Stimulated activated CD4-positive, alpha-beta T cell treated with anti-CD3 and anti-CD28 coated beads, Interleukin-4, amount 100 ng/mL, for 24 hours (primary cell): Measurements from ENCODE around the gene IGFALS.

ENCODE experiments used
- DNase-seq: peaks from one replicate; pipeline ENCODE4 v3.0.0-alpha.2; 2020

The IGFALS gene

GRCh38 chr16:1763521-1764511 lies 29.7 kb downstream of the IGFALS start:
- DNase-seq = no peak

DNA sequence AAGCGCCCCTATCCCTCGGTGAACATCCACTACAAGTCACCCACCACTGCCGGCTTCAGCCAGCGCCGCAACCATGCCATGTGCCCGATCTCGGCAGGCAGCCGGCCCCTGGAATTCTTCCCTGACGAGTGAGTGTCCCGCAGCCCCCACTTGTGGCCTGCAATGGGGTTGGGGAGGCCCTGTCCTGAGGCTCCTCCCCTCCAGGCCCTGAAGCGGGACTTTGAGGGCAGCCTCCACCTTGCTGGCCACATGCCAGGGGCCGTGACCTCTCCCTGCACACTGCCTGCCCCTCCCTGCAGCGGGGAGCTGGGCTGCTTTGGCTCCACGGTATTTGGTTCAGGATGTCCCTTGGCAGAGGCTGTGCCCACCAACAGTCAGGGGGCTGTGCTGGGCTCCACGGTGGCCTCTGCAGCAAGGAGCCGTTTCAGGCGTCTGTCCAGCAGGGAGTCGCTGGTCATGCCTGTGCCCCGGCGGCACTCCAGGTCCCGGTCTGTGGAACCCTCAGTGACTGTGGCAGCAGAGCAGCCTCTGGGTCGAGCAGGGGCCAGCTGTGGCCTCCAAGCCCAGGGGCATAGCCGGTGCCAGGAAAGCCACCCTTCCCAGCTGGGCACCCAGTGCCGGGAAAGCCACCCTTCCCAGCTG lies 30.5 kb downstream of the IGFALS start:
- no peak for DNase-seq

DNA sequence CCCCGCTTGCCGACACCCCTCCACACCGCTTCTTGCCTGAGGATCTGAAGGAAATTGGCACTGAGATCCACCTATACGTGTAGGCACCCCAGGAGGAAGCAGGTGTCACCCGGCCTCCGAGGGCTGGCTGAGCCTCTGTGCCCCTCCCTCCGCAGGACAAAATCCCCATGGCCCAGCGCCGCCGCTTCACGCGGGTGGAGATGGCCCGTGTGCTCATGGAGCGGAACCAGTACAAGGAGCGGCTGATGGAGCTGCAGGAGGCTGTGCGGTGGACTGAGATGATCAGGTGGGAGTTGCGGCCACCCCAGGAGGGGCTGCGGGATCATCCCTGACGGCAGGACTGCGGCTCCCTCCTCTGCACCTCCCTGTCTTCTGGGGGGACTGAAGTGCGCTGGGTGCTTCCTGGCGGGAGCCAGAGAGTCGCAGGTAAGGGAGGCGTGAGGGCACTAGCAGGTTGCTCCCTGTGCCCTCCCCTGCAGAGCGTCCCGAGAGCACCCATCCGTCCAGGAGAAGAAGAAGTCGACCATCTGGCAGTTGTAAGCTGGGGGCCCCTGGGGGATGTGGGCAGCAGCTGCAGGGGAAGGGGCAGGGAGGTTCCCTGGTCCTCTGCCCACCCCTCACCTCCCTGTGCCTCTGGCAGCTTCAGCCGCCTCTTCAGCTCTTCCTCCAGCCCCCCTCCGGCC lies 31.2 kb downstream of the IGFALS start:
- no peak for DNase-seq

GRCh38 chr16:1761751-1762150 lies 31.8 kb downstream of the IGFALS start:
- no peak for DNase-seq

- DNase-seq = no peak
Observed at GRCh38 chr16:1760911-1761310, 32.6 kb downstream of the IGFALS start.

DNA sequence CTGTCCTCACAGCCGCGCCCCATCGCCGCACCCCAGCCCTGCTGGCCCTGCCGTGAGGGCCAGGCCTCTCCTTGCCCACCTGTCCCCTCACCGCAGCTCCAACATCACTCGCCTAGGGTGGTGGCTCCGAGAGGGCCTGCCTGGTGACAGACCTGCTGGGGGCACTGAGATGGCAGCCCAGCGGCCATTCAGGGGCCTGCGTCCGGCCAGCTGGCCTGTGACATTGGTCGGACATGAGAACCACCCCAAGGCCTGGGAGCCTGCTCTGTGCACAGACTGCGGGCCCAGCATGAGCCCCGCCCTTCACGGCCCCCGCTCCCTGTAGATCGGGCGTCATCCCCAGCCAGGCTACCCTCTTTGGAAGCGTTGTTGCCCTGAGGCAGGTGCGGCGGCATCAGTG lies 34.0 kb downstream of the IGFALS start:
- DNase-seq = no peak

DNA sequence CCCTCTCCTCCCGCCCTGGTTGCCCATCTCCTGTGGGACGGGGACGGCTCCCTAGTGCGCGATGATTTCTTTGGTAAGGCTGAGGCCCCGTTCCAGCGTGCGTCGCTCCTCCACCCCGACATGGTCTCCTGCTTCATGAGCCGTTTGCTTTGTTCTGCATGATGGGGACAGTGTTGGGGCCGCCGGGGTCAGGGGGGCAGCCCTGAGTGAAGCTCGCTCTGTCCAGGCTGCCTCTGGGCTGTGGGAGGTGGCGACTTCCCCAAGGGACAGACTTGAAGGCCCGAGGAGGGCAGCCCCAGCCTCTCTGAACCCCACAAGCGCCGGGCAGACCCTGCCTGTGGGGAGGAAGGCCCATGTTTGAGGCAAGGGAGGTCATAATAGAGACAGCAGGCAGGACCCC lies 34.6 kb downstream of the IGFALS start:
- no peak for DNase-seq

GRCh38 chr16:1757714-1758461 lies 35.6 kb downstream of the IGFALS start:
- DNase-seq = no peak

- DNase-seq = no peak
Observed at GRCh38 chr16:1754204-1754603, 39.3 kb downstream of the IGFALS start.

DNA sequence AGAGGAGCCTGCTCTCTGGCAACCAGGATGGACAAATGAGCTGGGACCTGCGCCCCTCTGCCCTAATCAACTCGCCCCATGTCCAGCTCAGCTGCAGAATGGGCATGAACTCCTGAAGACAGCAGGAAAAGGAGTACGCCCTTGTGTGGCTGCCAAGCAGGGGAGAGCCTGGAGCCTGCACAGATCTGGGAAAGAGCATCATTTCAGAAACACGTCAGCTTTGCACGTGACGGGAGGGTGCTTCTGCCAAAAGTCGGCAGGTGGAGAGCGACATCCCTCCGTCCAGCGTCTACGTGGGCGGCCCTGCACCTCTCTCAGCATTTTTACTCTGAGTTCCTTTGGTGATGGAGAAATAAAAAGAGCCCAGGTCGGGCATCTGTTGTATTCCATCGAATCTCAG lies 40.7 kb downstream of the IGFALS start:
- no peak for DNase-seq

DNA sequence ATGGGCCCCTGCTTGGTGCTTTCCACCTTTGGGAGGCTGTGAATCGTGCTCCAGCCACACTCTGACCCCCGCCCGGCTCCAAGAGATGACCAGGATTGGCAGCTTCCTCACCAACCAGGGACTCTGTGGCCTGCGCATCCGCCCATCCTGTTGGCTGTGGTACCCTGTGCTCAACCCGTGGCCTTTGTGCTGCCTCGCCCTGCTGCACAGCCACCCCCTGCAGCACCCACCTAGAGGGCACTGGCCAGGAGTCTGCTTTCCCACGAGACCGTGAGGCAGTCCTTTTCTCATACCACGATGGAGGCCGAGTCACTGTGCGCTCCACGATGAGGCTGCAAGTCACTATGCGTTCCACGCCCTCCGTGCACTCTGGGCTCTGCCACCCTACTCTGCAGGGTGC lies 41.6 kb downstream of the IGFALS start:
- no peak for DNase-seq

DNA sequence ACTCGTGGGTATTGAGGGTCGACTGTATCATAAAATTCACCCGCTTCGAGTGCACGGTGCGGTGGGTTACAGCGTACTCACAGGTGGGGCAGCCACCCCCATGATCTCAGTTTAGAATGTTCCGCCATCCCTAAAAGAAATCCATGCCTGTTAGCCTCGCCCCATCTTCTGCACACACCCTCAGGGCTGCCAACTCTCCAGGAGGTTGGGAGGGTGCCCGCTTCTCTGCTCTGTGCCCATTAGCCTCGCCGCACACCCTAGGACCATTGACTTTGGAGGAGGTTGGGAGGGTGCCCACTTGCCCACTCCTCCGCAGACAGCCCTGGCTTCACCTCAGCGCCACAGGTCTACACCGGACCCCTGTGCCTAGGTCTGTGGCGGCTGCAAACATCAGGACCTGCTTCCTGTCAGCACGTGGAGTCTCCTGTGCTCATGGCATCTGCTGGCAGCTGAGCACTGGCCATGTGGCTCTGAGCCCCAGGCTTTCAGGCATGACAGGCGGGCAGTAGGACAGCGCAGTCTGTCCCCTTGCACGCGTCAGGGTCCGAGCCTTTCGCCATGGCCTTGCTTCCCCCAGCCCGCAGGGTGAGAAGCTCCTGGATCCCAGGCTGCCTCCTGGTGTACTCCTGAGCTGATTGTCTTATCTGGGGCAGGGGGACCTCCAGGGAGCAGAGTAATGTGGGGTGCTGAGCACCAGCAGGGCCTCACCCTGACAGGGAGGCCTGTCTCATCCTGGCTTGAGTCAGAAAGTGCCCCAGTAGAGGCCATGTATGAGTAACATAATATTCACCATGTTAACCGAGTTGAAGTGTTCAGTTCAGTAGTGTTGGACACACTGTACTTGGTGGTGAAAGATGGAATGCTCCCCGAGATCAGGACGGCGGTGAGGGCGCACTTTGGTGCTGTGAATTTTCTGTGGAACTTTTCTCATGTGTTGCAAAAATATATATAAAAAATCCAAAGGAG lies 44.1 kb downstream of the IGFALS start:
- no peak for DNase-seq

DNA sequence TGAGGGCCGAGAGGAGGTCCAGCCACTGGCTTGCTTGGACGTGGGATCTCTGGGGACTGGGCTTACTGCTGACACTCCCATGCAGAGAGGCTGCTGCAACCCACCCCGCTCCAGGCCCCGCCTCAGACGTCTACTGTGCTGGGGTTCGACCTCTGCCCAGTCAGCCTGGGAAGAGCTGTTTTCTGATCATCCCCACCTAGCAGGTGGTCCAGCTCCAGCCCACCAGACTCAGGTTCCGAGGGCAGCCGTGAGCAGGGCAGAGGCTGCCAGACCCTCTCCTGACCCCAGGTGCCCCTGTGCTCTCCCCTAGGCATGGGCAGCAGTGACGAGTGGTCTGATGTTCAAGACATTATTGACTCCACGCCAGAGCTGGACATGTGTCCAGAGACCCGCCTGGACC lies 45.6 kb downstream of the IGFALS start:
- no peak for DNase-seq

DNA sequence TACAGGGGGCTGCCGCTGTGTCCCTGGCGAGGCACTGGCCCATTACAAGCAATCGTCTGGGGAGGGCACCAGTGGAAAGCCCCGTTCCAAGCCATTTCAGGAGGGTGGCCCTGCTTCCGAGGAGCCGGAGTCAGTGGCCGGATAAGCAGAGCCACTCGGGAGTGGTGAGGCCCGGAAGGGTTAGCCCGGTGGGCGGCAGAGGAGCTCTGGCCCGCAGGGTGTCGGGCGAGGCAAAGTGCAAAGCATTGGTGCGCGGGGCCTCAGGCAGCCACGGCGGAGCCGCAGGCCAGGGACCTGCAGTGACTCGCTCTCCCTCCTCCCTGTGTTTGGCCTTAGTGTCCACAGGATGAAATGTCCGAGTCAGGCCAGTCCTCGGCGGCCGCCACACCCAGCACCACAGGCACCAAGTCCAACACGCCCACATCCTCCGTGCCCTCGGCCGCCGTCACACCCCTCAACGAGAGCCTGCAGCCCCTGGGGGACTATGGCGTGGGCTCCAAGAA lies 46.8 kb downstream of the IGFALS start:
- DNase-seq = no peak

DNA sequence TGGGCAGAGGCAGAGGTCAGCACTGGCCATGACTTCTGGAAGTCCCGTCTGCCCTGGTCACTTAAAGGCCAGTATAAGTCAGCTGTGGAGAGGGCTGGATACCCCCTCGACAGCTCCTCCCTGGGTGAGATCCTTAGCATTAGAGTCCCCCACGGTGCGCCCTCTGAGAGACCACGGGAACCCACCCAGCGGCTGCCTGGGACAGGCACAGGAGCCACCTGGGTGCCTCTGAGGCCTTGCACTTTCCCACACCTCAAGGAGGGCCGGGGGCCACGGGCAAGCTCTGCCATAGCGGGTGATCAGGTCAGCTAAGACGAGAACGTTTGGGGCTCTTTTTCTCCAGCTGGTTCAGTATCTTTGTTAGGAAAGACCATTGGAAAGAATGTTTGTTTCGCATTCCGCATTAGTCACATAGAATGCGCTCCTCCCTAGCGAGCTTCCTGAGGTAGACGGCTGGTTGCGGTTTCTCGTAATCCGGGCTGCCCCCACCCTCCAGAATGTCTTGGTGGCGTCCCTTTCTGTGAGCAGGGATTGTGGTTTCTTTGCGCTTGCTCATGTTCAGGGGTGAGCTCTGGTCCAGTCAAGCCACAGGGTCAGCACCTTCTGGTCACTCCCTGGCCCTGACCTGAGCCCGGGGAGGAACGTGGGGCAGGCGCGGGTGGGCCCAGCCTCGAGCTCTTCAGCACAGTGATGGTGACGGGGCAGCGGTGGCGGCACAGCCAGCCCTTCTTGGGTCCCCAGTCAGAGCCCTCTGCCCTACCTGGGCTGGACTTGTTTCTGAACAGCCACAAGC lies 47.4 kb downstream of the IGFALS start:
- DNase-seq = no peak

- no peak for DNase-seq
Observed at GRCh38 chr16:1745181-1745899, 48.2 kb downstream of the IGFALS start.

- DNase-seq = no peak
Observed at GRCh38 chr16:1744338-1744840, 49.1 kb downstream of the IGFALS start.

GRCh38 chr16:1743376-1744337 lies 49.8 kb downstream of the IGFALS start:
- no peak for DNase-seq
